ENCODE measurements around the gene SCGB1C2. TPM values are rescaled to one million over a fixed set of nuclear protein-coding genes. Genes with fewer than 3 reads are reported as not detected.

Gene SCGB1C2
- total RNA-seq, 1 donor from 2014 or later = not detected

DNA sequence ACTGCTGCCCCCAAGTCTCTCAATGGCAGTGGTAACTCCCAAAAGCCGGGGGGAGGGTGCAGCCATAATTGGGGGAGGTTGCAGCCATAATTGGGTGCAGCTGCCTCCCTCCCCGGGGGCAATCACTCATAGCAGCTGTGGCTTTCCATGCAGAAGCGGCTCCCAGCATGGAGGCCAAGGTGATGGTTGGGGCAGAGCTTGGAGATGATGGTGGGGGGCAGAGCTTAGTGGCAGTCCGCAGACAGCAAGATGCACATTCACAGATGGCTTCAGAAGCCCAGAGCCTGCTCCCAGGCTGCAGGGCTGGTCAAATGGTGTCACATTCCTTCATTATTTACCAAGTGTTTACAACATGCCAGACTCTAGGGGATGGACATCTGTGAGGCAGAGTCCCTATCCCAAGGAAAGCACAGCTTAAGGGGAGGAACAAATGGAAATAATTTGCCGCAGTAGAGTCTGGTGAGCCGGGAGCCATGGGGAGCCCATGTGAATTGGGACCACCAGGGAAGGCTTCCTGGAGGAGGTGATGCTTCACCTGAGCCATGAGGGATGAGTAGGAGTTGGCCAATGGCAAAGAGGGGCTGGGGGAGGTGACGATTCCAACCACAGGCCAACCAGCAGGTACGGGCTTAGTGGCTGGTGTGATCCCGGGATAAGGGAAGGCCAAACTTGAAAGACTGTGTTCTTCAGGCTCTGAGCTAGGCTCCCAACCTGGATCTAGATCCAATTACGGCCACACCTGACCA is 36.0 kb downstream of the SCGB1C2 start:
- DNase-seq = no peak

DNA sequence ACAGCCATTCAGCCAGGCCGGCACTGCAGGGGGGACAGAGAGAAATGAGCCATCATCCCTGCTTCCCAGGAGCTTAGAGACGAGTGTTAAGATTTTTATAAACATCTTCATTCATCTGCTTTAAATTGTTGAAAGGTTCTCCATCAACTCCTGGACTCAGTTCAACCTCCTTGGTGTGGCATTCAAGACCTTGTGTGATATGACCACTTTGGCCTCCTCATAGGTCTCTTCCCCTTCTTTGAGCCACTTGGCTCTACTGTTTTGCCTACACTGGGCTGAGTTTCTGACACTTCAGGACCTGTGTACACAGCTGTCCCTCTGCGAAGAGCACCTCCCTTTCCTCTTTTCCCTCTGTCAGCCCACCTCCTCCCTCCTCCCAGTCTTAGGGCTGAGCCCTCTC is 39.8 kb downstream of the SCGB1C2 start:
- DNase-seq = no peak

DNA sequence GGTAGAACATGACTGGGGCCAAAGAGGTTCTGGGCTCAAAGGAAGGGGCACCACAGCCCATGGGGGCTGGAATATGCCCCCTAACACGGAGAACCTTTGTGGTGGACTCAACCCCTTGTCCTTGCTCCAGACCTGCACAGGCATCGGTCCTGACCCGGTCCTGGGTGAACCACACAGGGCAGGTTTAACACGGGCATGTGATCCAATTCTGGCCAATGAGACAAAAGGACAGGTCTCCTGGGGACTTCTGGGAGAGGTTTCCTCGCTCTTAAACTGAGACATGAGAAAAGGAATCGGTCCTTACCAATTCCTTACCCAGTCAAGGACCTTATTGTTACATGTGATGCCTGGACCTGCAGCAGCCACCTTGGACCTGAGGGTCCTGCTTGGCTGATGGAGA is 40.4 kb downstream of the SCGB1C2 start:
- no peak for DNase-seq

DNA sequence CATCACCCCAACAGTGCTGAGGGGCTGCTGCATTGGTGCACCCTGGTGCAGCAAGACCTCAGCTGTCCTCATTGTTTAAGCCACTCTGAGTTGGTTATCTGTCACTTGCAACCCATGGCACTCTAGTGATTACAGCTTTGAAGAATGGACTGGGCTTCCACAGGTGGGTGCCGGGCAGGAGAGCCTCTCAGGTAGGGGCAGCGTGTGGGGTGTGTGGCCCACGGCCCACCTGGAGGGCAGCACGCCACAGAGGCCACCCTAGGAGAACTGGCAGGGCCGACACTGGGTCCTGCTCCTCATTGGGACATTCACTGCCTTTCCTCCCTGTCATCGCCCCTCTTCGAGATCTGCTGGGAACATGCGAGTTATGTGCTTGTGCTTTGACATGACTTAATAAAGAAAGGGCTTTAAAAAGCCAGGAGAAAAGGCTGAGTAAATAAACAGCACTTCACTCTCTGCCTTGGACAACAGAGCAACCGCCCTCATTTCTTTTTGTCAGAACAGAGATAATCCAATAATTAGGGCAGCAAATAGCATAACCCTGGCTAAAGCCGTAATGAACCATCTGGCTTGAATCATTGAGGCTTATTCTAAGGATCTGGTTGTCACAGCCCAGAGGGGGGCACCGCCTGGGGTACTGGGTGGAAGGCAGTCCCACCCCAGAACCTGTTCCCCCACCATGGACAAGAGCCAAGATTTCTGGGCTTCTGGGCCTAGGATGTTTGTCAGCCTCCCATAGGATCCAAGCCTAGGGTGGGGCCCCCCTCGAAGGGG is 41.1 kb downstream of the SCGB1C2 start:
- no peak for DNase-seq

DNA sequence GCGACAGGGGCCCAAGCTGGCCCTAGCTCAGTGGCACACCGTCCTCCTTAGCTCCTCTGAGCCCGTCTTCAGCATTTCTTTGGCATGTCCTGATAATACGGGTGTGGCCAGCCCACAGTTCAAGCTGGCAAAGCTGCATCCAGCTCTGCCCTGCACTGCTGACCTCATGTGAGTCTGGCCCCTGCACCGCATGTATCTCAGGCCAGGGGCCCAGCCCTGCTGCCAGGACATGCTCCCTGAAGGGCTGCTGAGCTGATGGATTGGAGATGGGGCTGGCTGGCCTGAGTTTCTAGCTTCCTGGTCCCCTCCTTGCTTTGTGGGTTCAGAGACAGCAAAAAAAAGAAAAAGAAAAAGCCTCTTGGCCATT is 41.7 kb downstream of the SCGB1C2 start:
- no peak for DNase-seq

DNA sequence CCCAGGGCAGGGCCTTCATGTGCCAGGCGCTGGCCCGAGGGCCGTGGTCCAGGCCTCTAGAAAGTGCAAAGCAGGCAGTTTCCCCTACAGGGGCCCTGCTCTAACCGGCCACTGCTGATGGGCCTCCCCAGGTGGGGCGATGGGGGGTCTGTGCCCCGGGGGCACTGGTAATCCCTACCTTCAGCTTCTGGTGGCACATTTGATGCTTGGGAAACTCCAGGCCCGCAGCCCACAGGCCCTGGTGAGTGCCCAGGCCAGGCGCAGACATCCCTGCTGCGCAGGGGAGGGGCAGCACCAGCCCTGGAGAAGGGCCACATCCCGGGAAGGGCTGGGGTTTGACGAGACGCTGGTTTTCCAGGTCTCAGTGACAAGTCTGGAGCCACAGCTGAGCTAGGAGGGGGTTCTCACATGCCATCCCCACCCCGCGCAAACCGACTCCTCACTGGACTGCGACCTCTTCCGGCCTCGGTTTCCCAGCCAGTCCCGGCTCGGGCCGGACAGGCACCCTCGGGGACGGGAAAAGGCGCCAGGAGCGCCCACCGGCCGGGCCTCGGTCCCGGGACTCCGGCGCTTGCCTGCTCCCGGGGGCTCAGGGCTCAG is 42.5 kb downstream of the SCGB1C2 start:
- DNase-seq = no peak

- DNase-seq = no peak
Observed at GRCh38 chr17:180381-181244, 43.2 kb downstream of the SCGB1C2 start.

DNA sequence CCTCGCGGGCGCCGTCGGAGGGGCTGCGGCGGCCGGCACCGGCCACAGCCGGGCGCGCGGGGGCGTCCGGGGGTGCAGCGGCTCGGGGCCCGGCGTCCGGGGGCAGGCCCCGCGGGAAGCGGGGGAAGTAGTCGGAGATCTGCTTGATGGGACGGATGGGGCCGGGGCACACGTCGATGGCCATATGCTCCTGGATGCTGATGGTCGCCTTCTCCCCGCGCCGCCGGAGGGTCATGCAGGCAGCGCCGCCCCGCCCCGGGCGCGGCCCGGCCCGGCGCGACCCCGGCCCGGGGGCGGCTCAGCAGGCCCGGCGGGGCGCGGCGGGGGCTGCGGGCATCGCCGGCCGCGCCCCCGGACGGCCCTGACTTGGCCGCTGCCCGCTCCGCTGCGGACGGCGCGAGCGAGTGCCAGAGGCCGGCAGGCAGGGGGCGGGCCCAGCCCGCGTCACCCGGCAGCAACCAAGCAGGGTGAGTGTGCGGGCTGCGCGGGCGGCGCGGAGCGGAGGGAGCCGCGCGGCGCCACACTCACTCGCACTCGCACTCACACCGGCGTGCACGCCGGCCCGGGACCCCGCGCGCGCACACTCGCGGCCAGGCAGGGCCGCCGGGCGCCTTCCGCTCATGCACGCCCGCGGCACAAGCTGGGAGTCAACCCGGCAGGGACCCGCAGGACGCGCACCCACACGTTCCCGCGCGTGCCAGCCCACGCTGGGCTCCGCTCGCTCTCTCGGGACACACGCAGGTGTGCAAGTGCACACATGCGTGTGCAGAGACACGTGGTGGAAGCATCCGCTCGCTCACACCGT is 44.1 kb downstream of the SCGB1C2 start, which contains the start of gene DOC2B:
Gene DOC2B, minus strand, starts transcription at position 406 of the 805 bp plus-strand sequence. Its CDS starts 171 bp downstream, at position 235.
- peak; percentile 72 for DNase-seq

DNA sequence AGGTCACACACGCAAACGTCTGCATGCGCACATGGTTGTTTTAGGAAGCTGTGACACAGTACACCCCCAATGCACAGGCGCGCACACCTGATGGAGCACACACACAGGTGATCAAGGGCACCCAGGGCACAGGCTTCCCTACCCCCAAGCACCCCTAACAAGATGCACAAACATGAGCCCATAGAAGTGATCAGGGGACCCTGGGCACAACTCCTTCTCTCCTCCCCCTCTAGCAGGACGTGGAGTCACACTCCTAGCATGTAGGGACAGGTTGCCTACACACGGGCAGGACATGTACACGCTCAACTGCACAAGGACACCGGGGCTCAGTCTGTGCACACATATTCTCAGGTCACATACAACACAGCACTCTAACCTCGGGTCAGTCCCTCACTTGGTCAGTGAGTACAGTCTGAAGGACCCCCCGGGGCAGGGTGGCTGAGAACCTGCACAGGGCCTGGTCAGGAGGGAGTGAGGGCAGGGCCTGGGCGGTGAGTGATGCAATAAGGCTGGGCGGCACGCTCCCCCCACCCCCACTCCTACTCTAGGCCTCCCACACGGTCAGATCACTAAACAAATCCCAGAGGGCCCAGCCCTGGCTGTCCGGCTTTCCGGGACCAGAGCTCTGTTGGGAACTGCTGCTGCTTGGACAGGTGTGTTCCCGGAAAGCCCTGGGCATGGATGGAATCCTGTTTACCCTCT is 44.8 kb downstream of the SCGB1C2 start:
- no peak for DNase-seq

GRCh38 chr17:183021-183420 is 45.7 kb downstream of the SCGB1C2 start:
- DNase-seq = no peak

GRCh38 chr17:185445-186138 is 48.2 kb downstream of the SCGB1C2 start:
- no peak for DNase-seq

- DNase-seq = no peak
Observed at GRCh38 chr17:187130-187529, 49.8 kb downstream of the SCGB1C2 start.

Other genes with a start within 250 kb of the SCGB1C2 start
- 20.6 and 57.9 TPM in 2 replicates for gene DOC2B, start 44.1 kb downstream of the SCGB1C2 start, total RNA-seq
- 22.0 and 37.2 TPM in 2 replicates for gene RPH3AL, start 215.2 kb downstream of the SCGB1C2 start, total RNA-seq